KMS-11 (cell line): ENCODE measurements around the gene TRIM3.

Experiments
- H2AFZ ChIP-seq: fragments of 200-600 bp; sonication (generic); 2 replicates; pipeline ENCODE4 v1.6.1; 2016; ENCODE audit warnings: antibody characterized with exemption, mixed run types, low read depth
- H3K27ac ChIP-seq: fragments of 200-600 bp; sonication (generic); 2 replicates; pipeline ENCODE4 v1.6.1; 2016; ENCODE audit warnings: mild to moderate bottlenecking, mixed run types
- H3K27me3 ChIP-seq: fragments of 200-600 bp; sonication (generic); 2 replicates; pipeline ENCODE4 v1.6.1; 2017; ENCODE audit warnings: mild to moderate bottlenecking, low read depth, mixed run types, moderate library complexity; ENCODE audit not compliant: insufficient read depth
- H3K36me3 ChIP-seq: fragments of 200-600 bp; sonication (generic); 2 replicates; pipeline ENCODE4 v1.6.1; 2017; ENCODE audit warnings: mild to moderate bottlenecking, mixed run types; ENCODE audit not compliant: insufficient read depth
- H3K4me1 ChIP-seq: fragments of 200-600 bp; sonication (generic); 2 replicates; pipeline ENCODE4 v1.6.1; 2016; ENCODE audit warnings: mild to moderate bottlenecking, low read depth, mixed run types; ENCODE audit not compliant: poor library complexity, severe bottlenecking
- H3K4me2 ChIP-seq: fragments of 200-600 bp; sonication (generic); 2 replicates; pipeline ENCODE4 v1.7.0; 2016; ENCODE audit warnings: mild to moderate bottlenecking, mixed run types
- H3K4me3 ChIP-seq: fragments of 200-600 bp; sonication (generic); IDR thresholded peaks from 2 replicates; pipeline ENCODE4 v1.6.1; 2017; ENCODE audit warnings: low read depth, low read length, mixed read lengths; ENCODE audit not compliant: insufficient read depth
- H3K79me2 ChIP-seq: fragments of 200-600 bp; sonication (generic); 2 replicates; pipeline ENCODE4 v1.6.1; 2016; ENCODE audit warnings: low read depth, mixed run types; ENCODE audit not compliant: insufficient read depth
- H3K9ac ChIP-seq: fragments of 200-600 bp; sonication (generic); 2 replicates; pipeline ENCODE4 v1.6.1; 2016; ENCODE audit warnings: mild to moderate bottlenecking, mixed run types
- H4K20me1 ChIP-seq: fragments of 200-600 bp; sonication (generic); 2 replicates; pipeline ENCODE4 v1.6.1; 2016; ENCODE audit warnings: mild to moderate bottlenecking, mixed run types; ENCODE audit not compliant: insufficient read depth
- CTCF ChIP-seq: fragments of 200-600 bp; sonication (generic); conservative IDR thresholded peaks from 2 replicates; pipeline ENCODE4 v1.6.1; 2017; ENCODE audit warnings: low read depth, mild to moderate bottlenecking, antibody characterized with exemption, low read length, moderate library complexity, mixed read lengths

TRIM3 gene

DNA sequence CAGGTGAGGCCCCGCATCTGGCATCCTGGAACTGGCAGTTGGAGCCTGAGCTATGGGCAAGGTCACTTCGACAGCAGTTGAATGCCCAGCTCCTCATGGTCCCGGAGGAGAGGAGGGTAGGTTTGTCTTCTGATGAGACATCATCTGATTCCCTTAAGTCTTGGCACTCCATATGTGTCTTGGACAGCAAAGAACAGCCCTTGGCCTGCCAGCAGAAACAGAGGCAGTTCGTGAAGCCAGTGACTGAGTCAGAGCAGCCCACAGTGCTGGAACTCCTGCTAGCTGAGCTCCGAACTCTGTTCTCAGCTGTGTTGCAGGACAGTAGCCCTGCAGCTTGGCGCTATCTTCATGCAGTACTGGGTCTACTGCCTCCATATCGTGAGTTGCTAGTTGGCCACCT is 24.4 kb upstream of the TRIM3 start:
- no peak overlapping the region for H3K4me2 ChIP-seq
- H3K9ac ChIP-seq: no peak overlapping the region
- no peaks in the 10 kb centered on the region for H3K4me1 ChIP-seq
- no peak for TF ChIP-seq CTCF
- H3K4me3 ChIP-seq: no peak overlapping the region
- H3K36me3 ChIP-seq: no peaks in the 10 kb centered on the region
- no peak overlapping the region for H3K27ac ChIP-seq
- no peak overlapping the region for H2AFZ ChIP-seq
- no peaks in the 10 kb centered on the region for H3K27me3 ChIP-seq
- H4K20me1 ChIP-seq: no peaks in the 10 kb centered on the region
- H3K79me2 ChIP-seq: no peaks in the 10 kb centered on the region

DNA sequence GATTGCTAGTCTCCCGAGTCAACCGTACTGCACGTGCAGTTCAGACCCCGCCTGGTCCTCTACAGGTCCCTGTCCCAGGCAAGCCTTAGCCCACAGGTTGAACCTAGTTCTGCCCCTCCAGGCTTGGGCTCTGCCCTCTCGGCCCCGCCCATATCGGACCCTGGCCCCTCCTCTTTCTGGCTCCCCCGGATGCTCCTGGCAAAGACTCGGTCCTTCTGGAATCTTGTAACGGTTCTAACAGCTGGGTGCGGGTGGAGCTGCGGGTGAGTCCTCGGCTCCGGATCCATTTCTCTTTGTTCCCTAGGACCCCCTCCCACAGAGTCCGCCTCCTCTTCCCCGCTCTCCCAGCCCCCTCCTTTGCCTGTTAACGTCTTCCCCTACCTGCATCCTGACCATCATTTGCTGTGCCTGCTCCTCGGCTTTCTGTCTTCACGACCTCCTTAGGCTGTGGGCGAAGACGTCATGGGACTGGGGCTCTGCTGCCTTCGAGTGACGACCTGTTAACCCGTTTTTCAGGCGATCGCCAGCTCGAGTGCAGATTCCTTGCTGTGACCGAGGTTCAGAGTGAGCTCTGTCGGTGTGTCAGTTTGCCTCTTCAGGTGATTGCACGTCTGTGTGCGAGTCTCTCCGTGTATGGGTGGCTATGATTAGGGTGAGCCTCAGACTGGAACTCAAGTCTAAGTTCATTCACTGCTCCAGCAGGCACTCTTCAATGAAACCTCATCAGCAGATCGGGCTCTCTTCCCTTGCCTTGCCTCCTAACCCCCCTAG is 23.5 kb upstream of the TRIM3 start, which contains the start of gene DNHD1:
Gene DNHD1 (plus strand): TSS at position 212 of the 771 bp plus-strand sequence. CDS start 936 bp downstream, outside the sequence.
- Histone ChIP-seq H3K9ac (no peak within 1 kb of the TSS), H3K79me2 (no peaks in the 10 kb centered on the region), H3K4me1 (no peaks in the 10 kb centered on the region), H3K27me3 (no peaks in the 10 kb centered on the region), H4K20me1 (no peaks in the 10 kb centered on the region), H3K27ac (no peak within 1 kb of the TSS), H3K4me2 (no peak within 1 kb of the TSS), H3K4me3 (no peak within 1 kb of the TSS), H3K36me3 (no peaks in the 10 kb centered on the region), H2AFZ (no peak within 1 kb of the TSS)
- no peak for TF ChIP-seq CTCF

- Histone ChIP-seq H3K36me3 (no peaks in the 10 kb centered on the region), H2AFZ (no peak overlapping the region), H3K4me2 (no peak overlapping the region), H4K20me1 (no peaks in the 10 kb centered on the region; the same call in 1 of the 2 replicates), H3K4me1 (no peaks in the 10 kb centered on the region), H3K9ac (no peak overlapping the region), H3K79me2 (no peaks in the 10 kb centered on the region), H3K27me3 (no peaks in the 10 kb centered on the region), H3K27ac (no peak overlapping the region), H3K4me3 (no peak overlapping the region)
- TF ChIP-seq CTCF: no peak
These were observed 15.6 kb upstream of the TRIM3 start for GRCh38 chr11:6489306-6489705.

GRCh38 chr11:6488821-6489220 is 15.1 kb upstream of the TRIM3 start:
- H3K36me3 ChIP-seq: no peaks in the 10 kb centered on the region
- no peaks in the 10 kb centered on the region for H3K4me1 ChIP-seq
- no peak overlapping the region for H3K27ac ChIP-seq
- no peak overlapping the region for H3K4me3 ChIP-seq
- H4K20me1 ChIP-seq: no peaks in the 10 kb centered on the region; the same call in 1 of the 2 replicates
- H3K27me3 ChIP-seq: no peaks in the 10 kb centered on the region
- no peak for TF ChIP-seq CTCF
- no peak overlapping the region for H3K4me2 ChIP-seq
- H2AFZ ChIP-seq: no peak overlapping the region
- H3K9ac ChIP-seq: no peak overlapping the region
- H3K79me2 ChIP-seq: no peaks in the 10 kb centered on the region
